ENCODE measurements around the gene ANTXR2. TPM values are rescaled to one million over a fixed set of nuclear protein-coding genes. Genes with fewer than 3 reads are reported as not detected.

Gene ANTXR2
- total RNA-seq, 2 donors from 2014 or later: 13.6 to 16.4 TPM

DNA sequence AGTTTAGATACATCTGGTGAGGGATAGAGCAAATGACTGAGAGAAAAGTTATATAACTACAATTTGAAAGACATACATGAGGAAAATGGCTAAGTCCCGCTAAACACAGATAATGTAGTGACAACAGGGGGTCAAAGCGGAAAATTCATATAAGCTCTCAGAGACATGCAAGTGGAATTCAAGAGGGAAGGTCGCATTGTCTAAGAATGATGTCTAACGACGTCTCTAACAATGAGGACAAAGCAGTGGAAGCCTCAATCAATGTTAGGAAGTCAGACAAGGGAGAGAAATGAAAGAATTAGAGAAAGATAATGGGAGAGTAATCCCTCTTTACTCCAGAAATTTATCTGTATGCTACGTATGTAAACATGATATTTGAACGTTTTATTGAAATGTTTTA, 113.4 kb downstream of the ANTXR2 start:
- no peak for DNase-seq
- no peak overlapping the region for H3K4me3 ChIP-seq (ENCODE audit: low read length)
- H3K4me1 Mint-ChIP-seq: peaks cover 12% of the 10 kb centered on the region
- H3K9me3 Mint-ChIP-seq: no peaks in the 10 kb centered on the region
- TF ChIP-seq, protein P1, sequence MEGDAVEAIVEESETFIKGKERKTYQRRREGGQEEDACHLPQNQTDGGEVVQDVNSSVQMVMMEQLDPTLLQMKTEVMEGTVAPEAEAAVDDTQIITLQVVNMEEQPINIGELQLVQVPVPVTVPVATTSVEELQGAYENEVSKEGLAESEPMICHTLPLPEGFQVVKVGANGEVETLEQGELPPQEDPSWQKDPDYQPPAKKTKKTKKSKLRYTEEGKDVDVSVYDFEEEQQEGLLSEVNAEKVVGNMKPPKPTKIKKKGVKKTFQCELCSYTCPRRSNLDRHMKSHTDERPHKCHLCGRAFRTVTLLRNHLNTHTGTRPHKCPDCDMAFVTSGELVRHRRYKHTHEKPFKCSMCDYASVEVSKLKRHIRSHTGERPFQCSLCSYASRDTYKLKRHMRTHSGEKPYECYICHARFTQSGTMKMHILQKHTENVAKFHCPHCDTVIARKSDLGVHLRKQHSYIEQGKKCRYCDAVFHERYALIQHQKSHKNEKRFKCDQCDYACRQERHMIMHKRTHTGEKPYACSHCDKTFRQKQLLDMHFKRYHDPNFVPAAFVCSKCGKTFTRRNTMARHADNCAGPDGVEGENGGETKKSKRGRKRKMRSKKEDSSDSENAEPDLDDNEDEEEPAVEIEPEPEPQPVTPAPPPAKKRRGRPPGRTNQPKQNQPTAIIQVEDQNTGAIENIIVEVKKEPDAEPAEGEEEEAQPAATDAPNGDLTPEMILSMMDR (conservative IDR thresholded peaks at IDR 0.05): no peak
- peak overlapping the region; percentile 61 for H3K27ac ChIP-seq (ENCODE audit: low read depth, low read length)
- no peaks in the 10 kb centered on the region for H3K36me3 ChIP-seq (ENCODE audit: control insufficient read depth, insufficient read depth, low read length)
- no peak overlapping the region for H3K27ac Mint-ChIP-seq
- 61 to 85% methylated on average over 5 to 7 of the region's 7 CpGs for WGBS, 2 experiments (ENCODE audit: insufficient coverage in 1 of 2, insufficient read length in 1 of 2)
- no peak overlapping the region for H3K9ac ChIP-seq (ENCODE audit: extremely low read depth, low read length, poor library complexity, severe bottlenecking)
- no peaks in the 10 kb centered on the region for H3K27me3 ChIP-seq (ENCODE audit: control insufficient read depth, insufficient read depth, low read length, poor library complexity, severe bottlenecking)
- H3K4me1 ChIP-seq (ENCODE audit: control insufficient read depth, insufficient read depth, low read length): peaks cover 6% of the 10 kb centered on the region
- peaks cover 16% of the 10 kb centered on the region for H3K27me3 Mint-ChIP-seq (ENCODE audit: insufficient read depth)
- no peak overlapping the region for H3K4me3 Mint-ChIP-seq
- H3K9me3 ChIP-seq (ENCODE audit: control insufficient read depth, low read length): no peaks in the 10 kb centered on the region
- no peaks in the 10 kb centered on the region for H3K36me3 Mint-ChIP-seq (ENCODE audit: low read depth)

DNA sequence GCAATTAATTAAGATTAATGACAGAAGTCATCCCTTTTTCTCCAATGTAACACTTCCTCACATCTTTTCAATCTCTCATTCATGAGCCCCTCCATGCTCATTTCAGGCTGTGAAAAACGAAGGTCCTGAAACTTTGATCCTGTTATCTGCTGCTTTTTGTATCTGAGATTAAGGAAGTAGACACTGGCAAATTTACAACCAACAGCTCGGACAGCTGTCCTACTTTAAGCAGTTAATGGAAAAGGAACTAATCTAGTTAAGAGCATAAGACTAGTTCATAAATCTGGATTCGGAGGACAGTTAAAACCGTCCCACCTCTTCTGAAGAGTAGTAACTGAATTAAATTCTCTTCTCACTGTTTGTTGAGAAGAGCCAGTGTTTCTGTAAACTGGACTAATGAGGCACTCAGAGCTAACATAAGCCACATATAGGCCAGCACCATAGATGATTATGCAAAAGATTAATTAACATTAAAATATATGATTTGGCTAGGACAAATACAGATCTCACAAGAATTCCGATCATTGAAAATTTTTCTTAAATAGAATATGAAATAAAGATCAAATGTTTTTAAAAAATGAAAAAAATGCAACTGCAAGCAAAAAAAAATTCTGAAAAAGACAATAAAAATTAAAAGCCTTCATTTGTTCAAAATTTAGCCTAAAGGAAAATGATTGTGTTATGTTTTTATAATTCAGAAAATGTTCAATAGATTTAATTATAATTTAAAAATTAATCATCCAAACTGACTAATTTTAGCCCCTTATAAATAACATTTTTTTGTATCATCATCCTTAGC, 114.4 kb downstream of the ANTXR2 start:
- Histone ChIP-seq H3K27me3 (ENCODE audit: control insufficient read depth, insufficient read depth, low read length, poor library complexity, severe bottlenecking) (no peaks in the 10 kb centered on the region), H3K36me3 (ENCODE audit: control insufficient read depth, insufficient read depth, low read length) (no peaks in the 10 kb centered on the region), H3K9me3 (ENCODE audit: control insufficient read depth, low read length) (no peaks in the 10 kb centered on the region), H3K9ac (ENCODE audit: extremely low read depth, low read length, poor library complexity, severe bottlenecking) (no peak overlapping the region), H3K4me3 (ENCODE audit: low read length) (no peak overlapping the region), H3K4me1 (ENCODE audit: control insufficient read depth, insufficient read depth, low read length) (peaks cover 6% of the 10 kb centered on the region), H3K27ac (ENCODE audit: low read depth, low read length) (peak overlapping the region; percentile 22)
- 76 to 84% methylated on average over 4 of the region's 5 CpGs for WGBS, 2 experiments (ENCODE audit: insufficient coverage in 1 of 2, insufficient read length in 1 of 2)
- Mint-ChIP-seq H3K27me3 (ENCODE audit: insufficient read depth) (peaks cover 8% of the 10 kb centered on the region), H3K27ac (no peak overlapping the region), H3K4me1 (peaks cover 5% of the 10 kb centered on the region), H3K9me3 (no peaks in the 10 kb centered on the region), H3K36me3 (ENCODE audit: low read depth) (no peaks in the 10 kb centered on the region), H3K4me3 (no peak overlapping the region)
- no peak for DNase-seq
- TF ChIP-seq, protein P1 (conservative IDR thresholded peaks at IDR 0.05): no peak

DNA sequence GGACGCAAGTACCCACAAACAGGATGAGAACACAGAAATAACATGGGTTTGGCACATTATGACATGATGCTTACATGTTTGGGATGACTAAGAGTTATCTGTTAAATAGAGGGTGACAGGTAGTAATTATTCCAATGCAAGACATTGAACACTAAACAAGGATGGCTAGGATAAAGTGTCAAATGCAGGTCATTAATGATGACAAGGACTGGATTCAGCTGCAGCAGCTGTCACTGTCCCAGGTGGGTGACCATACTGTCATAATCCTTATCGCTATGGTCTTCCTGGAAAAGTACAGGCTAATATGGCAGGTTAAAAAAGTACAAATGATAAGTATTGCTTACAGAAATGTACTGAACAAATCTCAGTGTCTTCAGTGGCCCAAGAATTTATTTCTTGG, 123.9 kb downstream of the ANTXR2 start:
- Histone ChIP-seq H3K4me3 (ENCODE audit: low read length) (no peak overlapping the region), H3K27me3 (ENCODE audit: control insufficient read depth, insufficient read depth, low read length, poor library complexity, severe bottlenecking) (no peaks in the 10 kb centered on the region), H3K9ac (ENCODE audit: extremely low read depth, low read length, poor library complexity, severe bottlenecking) (no peak overlapping the region), H3K4me1 (ENCODE audit: control insufficient read depth, insufficient read depth, low read length) (no peaks in the 10 kb centered on the region), H3K36me3 (ENCODE audit: control insufficient read depth, insufficient read depth, low read length) (no peaks in the 10 kb centered on the region), H3K27ac (ENCODE audit: low read depth, low read length) (no peak overlapping the region), H3K9me3 (ENCODE audit: control insufficient read depth, low read length) (no peaks in the 10 kb centered on the region)
- no peak for DNase-seq
- TF ChIP-seq, protein P1 (conservative IDR thresholded peaks at IDR 0.05): no peak
- no peaks in the 10 kb centered on the region for H3K9me3 Mint-ChIP-seq
- H3K27ac Mint-ChIP-seq: no peak overlapping the region
- no peaks in the 10 kb centered on the region for H3K27me3 Mint-ChIP-seq (ENCODE audit: insufficient read depth)
- no peaks in the 10 kb centered on the region for H3K36me3 Mint-ChIP-seq (ENCODE audit: low read depth)
- no peak overlapping the region for H3K4me3 Mint-ChIP-seq
- 89 to 100% methylated on average over 1 to 2 of the region's 2 CpGs for WGBS, 2 experiments (ENCODE audit: insufficient coverage in 1 of 2, insufficient read length in 1 of 2)
- no peaks in the 10 kb centered on the region for H3K4me1 Mint-ChIP-seq

Data from endodermal cell (in vitro differentiated cells).